Effector CD8-positive, alpha-beta T cell (primary cell): Measurements from ENCODE around the gene ERCC2.
"Not testable (repeated sequence)": the region's sequence is repeated elsewhere in the genome, so short reads cannot be mapped to it uniquely, and the experiment has no call there.

ENCODE experiments used
- DNase-seq: peaks from one replicate; lab custom pipeline; 2025; lab: John Stamatoyannopoulos, UW
- total RNA-seq, 4 experiments: gene quantifications; one replicate each; lab custom pipeline; 2026; lab: John Stamatoyannopoulos, UW

Gene ERCC2
- 19.4 to 38.6 (median 22.8) reads per million in 4 experiments for total RNA-seq

DNA sequence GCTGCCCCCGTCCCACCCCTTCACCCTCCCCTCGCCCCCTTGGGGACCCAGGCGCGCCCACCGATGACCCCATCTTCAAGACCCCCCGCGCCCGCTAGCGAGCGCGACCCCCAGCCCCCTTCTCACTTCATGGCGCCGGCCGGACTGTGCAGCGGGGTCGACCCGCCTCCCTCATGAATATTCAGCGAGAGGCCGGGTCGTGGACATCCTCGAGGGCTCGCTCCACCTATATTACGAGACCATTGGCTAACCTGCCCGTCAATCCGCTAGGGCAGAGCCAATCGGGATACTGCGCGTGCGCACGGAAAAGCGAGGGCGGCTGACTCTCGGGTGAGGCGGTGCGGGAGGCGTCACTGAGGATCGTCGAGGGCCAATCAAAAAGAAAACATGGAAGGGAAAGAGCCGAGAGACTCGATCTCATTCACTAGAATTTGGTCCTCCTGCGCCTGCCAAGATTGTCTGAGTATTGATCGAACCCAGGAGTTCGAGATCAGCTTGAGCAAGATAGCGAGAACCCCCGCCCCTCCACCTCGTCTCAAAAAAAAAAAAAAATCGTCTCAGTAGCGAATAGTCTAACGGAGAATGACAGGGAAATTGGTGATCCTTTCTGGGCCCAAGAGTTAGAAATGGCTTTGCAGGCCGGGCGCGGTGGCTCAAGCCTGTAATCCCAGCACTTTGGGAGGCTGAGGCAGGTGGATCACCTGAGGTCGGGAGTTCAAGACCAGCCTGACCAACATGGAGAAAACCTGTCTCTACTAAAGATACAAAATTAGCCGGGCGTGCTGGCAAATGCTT, at the start of gene ERCC2:
ERCC2 (minus strand) TSS at position 164 of the 795 bp plus-strand sequence; CDS start at position 131, 33 bp downstream.
- peak; percentile 99 for DNase-seq

GRCh38 chr19:45419895-45420294, 49.5 kb upstream of the ERCC2 start:
- DNase-seq, result no peak

- no peak for DNase-seq
Measured at GRCh38 chr19:45419396-45419795, 49.0 kb upstream of the ERCC2 start.

DNA sequence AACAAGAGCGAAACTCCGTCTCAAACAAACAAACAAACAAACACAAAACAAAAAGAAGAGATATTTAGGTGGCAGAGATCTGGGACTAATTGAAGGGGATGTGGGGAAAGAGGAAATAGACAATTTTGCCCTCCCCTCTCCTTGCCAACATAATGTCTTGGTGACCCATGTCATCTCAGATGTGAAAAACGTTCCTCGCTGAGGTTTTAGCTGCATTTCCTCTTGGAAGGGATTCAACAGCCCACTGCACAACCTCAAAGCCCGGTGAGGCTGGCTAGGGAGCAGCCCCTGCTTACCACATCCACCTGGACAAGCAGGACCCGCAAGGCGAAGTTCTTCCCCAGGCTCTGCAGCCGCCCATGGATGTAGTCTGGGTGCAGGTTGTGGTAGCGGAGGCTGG, 48.4 kb upstream of the ERCC2 start:
- no peak for DNase-seq

GRCh38 chr19:45417151-45417550, 46.8 kb upstream of the ERCC2 start:
- DNase-seq, result no peak

DNA sequence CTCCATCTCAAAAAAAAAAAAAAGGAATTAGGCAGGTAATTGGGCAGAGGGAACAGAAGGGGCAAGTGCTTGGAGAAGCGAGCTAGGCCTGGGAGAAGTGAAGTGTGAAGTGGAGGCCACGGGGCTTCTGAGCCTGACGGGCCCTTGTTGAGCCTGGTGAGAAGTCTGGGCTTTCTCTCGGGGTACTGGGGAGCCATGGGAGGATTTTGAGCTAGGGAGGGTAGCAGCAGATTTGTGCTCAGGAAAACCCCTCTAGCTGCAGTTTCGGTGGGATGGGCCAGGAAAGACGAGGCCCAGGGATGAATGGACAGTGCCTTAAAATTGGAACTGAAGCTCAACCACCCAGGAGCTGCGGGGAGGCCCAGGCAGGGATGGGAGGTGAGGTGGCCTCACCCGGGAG, 44.1 kb upstream of the ERCC2 start:
- no peak for DNase-seq

GRCh38 chr19:45413497-45413896, 43.1 kb upstream of the ERCC2 start:
- DNase-seq, result no peak

GRCh38 chr19:45410330-45410729, 40.0 kb upstream of the ERCC2 start:
- DNase-seq, result not testable (repeated sequence)

DNA sequence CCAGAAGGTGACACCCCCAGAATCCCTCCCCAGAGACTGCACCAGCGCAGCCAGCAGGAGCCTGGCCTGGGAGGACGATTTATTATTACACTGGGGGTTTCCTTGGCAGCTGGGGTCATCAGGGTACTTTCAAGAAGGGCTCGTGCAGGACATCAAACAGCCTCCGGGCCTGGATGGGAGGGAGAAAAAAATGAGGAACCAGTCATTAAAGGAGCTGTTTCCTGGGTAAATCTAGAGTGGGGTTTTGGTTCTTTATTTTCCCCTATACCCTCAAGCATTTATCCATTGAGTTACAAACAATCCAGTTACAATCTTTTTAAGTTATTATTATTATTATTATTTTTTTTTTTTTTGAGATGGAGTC, 39.2 kb upstream of the ERCC2 start:
- DNase-seq, result no peak

GRCh38 chr19:45408830-45409556, 38.6 kb upstream of the ERCC2 start:
- DNase-seq, result no peak

DNA sequence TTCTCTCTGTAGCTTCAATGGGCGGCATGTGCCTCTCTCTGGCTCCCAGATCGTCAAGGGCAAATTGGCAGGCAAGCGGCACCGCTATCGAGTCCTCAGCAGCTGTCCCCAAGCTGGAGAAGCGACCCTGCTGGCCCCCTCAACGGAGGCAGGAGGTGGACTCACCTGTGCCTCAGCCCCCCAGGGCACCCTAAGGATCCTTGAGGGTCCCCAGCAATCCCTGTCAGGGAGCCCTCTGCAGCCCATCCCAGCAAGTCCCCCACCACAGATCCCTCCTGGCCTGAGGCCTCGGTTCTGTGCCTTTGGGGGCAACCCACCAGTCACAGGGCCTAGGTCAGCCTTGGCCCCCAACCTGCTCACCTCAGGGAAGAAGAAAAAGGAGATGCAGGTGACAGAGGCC, 37.7 kb upstream of the ERCC2 start:
- DNase-seq, result no peak

- DNase-seq, result not testable (repeated sequence)
Measured at GRCh38 chr19:45407585-45407984, 37.2 kb upstream of the ERCC2 start.

DNA sequence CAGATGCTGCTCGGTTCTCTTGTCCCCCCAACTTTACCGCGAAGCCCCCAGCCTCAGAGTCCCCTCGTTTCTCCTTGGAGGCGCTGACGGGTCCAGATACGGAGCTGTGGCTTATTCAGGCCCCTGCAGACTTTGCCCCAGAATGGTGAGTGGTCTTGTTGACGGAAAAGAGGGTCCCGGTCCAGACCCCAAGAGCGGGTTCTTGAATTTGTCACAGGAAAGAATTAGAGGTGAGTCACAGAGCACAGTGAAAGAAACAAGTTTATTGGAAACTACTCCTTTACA, 36.7 kb upstream of the ERCC2 start:
- DNase-seq, result no peak

- DNase-seq, result peak; percentile 67
Measured at GRCh38 chr19:45406226-45407090, 36.1 kb upstream of the ERCC2 start, which contains the start of gene POLR1G. Gene POLR1G (plus strand): TSS chr19:45406644. CDS start chr19:45406697, 53 bp downstream.

DNA sequence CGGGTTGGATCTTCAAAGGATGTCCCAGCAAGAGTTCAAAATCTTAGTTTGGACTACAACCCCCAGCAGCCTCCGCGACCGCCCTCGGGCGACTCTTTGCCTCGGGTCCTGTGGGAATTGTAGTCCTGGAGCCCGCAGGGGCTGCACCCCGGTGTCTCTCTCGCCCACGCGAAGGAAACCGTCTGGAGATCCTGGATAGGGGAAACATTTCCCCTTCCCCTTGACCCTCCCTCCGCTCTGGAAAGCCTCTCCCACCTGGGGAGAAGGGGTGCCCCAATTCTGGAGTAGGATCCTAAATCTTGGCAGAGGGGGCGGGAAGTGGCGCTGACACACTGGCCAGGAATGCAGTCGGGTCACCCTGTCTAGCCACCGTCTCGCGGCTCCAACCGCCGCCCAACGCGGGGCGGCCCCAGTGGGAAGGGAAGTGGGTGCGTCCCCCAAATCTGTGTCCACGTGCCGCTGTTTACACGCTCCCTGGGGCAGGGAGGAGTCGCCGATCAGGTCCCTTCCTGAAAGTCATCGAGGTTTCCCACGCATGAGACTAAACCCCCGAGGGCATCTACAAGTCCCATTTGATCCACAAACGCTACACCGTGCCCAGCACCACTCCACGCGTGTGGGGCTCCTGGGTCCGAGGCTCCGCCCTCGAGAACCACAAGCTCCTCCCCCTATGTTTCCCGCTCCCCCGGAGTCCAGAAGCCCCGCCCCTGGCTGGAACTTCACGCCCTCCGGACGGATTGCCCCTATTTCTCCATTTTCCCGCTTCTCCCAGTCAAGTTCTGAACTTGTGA, 35.3 kb upstream of the ERCC2 start:
- DNase-seq, result peak; percentile 77

DNA sequence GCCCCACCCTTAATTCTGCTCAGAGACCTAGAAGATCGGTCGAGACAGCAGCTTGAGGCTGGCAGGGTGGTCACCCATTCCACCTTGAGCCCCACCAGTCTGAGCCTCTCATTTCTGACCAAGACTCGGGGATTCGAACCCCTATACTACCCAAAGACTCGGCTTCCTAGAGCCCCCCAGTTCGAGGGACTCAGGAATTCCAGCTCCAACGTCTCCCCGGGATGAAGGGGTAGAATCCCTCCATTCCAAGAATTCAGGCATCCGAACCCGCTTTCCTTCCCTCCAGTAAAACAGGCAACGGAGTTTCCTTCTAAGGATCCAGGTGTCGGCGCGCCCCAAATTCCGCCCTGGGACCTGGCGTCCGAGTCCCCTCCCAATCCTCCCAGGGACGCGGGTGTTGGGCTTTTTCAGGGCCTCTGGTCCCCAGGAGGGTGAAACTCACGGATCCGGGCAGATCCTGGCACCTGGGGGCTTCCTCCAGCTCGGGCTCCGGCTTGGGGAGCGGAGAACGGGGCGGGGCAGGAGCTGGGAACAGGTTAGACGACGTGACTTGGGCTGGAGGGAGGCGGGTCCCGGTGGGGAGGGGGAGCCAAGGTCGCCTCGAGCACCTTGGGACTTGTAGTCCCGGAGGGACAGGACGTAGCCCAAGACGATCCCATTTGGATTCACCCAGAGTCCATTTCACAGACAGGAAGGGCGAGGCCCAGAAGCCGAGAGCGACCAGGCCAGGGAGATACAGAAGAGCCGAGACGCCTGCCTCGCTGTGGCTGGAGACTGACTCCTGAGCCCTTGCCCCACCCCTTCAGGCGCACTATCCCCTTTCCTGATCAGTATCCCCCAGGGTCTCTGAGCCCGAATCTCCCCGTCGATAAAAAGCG, 34.4 kb upstream of the ERCC2 start, which contains the start of gene PPP1R13L:
PPP1R13L (minus strand) TSS at position 513 of the 878 bp plus-strand sequence. CDS start 6,751 bp downstream, outside the sequence.
- DNase-seq, result no peak

- DNase-seq, result peak; percentile 36
Measured at GRCh38 chr19:45403781-45404556, 33.6 kb upstream of the ERCC2 start.

- no peak for DNase-seq
Measured at GRCh38 chr19:45403272-45403671, 32.9 kb upstream of the ERCC2 start.

GRCh38 chr19:45402298-45403061, 32.1 kb upstream of the ERCC2 start:
- peak; percentile 12 for DNase-seq
